ENCODE results near the gene KCTD20.

Gene KCTD20

DNA sequence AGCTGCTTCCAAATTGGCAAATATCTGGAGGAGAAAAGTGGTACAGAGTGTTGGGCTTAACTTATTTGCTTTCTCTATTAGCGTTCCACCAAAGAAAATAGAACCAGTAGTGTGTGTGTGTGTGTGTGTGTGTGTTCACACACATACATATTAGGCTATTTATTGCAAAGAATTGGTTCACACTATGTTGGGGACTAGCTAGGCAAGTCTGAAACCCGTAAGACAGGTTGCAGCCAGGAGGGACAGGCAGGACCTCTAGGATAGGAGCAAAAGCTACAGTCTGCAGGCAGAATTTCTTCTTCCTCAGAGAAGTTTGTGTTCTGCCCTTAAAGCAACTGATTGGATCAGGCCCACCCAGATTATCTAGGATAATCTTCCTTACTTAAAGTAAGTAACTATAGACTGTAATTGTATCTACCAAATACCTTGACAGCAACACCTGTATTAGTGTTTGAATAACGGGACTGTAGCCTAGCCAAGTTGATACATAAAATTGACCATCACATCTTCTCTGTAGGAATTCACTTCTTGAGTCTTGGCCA is 12.8 kb downstream of the KCTD20 start:
- Histone ChIP-seq H3K79me2 (ENCODE audit: insufficient read depth, low read length) (peaks cover 100% of the 10 kb centered on the region), H3K27ac (ENCODE audit: low read depth, low read length) (no peak overlapping the region), H3K9ac (ENCODE audit: low read length) (no peak overlapping the region), H3K36me3 (ENCODE audit: low read length) (no peaks in the 10 kb centered on the region; the same call in 1 of the 2 replicates), H2AFZ (ENCODE audit: low read depth, low read length, severe bottlenecking) (no peak overlapping the region), H3K4me2 (ENCODE audit: low read depth, low read length, poor library complexity, severe bottlenecking) (no peak overlapping the region), H3F3A (ENCODE audit: insufficient read depth) (no peaks in the 10 kb centered on the region), H3K27me3 (ENCODE audit: low read length) (no peaks in the 10 kb centered on the region), H3K9me2 (replicated peaks; ENCODE audit: insufficient read depth, low read length) (no peaks in the 10 kb centered on the region), H3K9me3 (ENCODE audit: insufficient read depth, low read length) (no peaks in the 10 kb centered on the region), H4K20me1 (ENCODE audit: low read depth, low read length) (peaks cover 19% of the 10 kb centered on the region), H3K4me3 (ENCODE audit: insufficient read depth, low read length, poor library complexity, severe bottlenecking) (no peak overlapping the region)
- TF ChIP-seq, protein P1, sequence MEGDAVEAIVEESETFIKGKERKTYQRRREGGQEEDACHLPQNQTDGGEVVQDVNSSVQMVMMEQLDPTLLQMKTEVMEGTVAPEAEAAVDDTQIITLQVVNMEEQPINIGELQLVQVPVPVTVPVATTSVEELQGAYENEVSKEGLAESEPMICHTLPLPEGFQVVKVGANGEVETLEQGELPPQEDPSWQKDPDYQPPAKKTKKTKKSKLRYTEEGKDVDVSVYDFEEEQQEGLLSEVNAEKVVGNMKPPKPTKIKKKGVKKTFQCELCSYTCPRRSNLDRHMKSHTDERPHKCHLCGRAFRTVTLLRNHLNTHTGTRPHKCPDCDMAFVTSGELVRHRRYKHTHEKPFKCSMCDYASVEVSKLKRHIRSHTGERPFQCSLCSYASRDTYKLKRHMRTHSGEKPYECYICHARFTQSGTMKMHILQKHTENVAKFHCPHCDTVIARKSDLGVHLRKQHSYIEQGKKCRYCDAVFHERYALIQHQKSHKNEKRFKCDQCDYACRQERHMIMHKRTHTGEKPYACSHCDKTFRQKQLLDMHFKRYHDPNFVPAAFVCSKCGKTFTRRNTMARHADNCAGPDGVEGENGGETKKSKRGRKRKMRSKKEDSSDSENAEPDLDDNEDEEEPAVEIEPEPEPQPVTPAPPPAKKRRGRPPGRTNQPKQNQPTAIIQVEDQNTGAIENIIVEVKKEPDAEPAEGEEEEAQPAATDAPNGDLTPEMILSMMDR (IDR thresholded peaks at IDR 0.05; ENCODE audit: insufficient read depth, low read length, poor library complexity, severe bottlenecking): no peak
- no peak for TF ChIP-seq EZH2phosphoT487 (conservative IDR thresholded peaks at IDR 0.05; ENCODE audit: low read length)

DNA sequence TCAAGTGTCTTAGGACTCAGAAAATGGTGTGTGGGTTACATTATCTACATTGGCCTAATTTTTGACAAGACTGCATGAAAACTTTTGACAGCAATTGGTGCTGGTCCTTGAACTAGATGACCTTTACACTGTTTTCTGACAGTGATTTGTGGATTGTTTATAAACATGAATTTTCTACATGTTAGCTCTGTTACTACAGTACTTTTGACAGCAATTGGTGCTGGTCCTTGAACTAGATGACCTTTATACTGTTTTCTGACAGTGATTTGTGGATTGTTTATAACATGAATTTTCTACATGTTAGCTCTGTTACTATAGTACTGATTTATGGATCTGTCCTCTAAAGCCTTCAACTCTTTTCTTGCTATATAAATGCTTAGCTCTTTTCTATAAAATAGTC is 16.7 kb downstream of the KCTD20 start:
- Histone ChIP-seq H3K36me3 (ENCODE audit: low read length) (0 out of 2 replicates have a peak, but pooled peaks cover 7% of the 10 kb centered on the region), H4K20me1 (ENCODE audit: low read depth, low read length) (peaks cover 24% of the 10 kb centered on the region), H2AFZ (ENCODE audit: low read depth, low read length, severe bottlenecking) (no peak overlapping the region), H3K27me3 (ENCODE audit: low read length) (no peaks in the 10 kb centered on the region), H3K79me2 (ENCODE audit: insufficient read depth, low read length) (peaks cover 100% of the 10 kb centered on the region), H3K9me2 (replicated peaks; ENCODE audit: insufficient read depth, low read length) (no peaks in the 10 kb centered on the region), H3K4me3 (ENCODE audit: insufficient read depth, low read length, poor library complexity, severe bottlenecking) (no peak overlapping the region), H3K9me3 (ENCODE audit: insufficient read depth, low read length) (no peaks in the 10 kb centered on the region), H3K27ac (ENCODE audit: low read depth, low read length) (no peak overlapping the region), H3F3A (ENCODE audit: insufficient read depth) (no peaks in the 10 kb centered on the region; the same call in 1 of the 2 replicates), H3K4me2 (ENCODE audit: low read depth, low read length, poor library complexity, severe bottlenecking) (no peak overlapping the region), H3K9ac (ENCODE audit: low read length) (no peak overlapping the region)
- TF ChIP-seq EZH2phosphoT487 (conservative IDR thresholded peaks at IDR 0.05; ENCODE audit: low read length): no peak
- TF ChIP-seq, protein P1 (IDR thresholded peaks at IDR 0.05; ENCODE audit: insufficient read depth, low read length, poor library complexity, severe bottlenecking): no peak

DNA sequence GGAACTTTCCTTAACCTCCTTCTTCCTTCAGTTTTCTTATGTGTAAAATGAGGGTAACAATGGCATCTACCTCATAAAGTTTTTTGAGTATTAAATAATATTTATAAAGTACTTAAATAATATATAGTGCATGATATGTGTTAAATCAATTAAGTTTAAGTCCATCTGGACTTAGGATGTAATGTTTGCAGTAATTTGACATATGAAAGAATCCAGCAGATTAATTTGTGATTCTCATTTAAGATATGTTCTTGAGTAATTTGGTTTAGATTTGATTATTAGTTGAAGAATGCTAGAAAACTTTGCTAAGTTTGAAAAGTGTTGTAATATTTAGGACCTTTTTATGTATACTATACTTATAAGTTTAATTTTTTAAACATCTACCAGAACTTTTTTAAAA is 18.1 kb downstream of the KCTD20 start:
- Histone ChIP-seq H3K4me2 (ENCODE audit: low read depth, low read length, poor library complexity, severe bottlenecking) (no peak overlapping the region), H3K36me3 (ENCODE audit: low read length) (0 out of 2 replicates have a peak, but pooled peaks cover 7% of the 10 kb centered on the region), H3K79me2 (ENCODE audit: insufficient read depth, low read length) (peaks cover 100% of the 10 kb centered on the region), H3F3A (ENCODE audit: insufficient read depth) (no peaks in the 10 kb centered on the region; the same call in 1 of the 2 replicates), H3K9ac (ENCODE audit: low read length) (no peak overlapping the region), H3K9me3 (ENCODE audit: insufficient read depth, low read length) (no peaks in the 10 kb centered on the region), H3K27me3 (ENCODE audit: low read length) (no peaks in the 10 kb centered on the region), H3K4me3 (ENCODE audit: insufficient read depth, low read length, poor library complexity, severe bottlenecking) (no peak overlapping the region), H2AFZ (ENCODE audit: low read depth, low read length, severe bottlenecking) (no peak overlapping the region), H3K9me2 (replicated peaks; ENCODE audit: insufficient read depth, low read length) (no peaks in the 10 kb centered on the region), H4K20me1 (ENCODE audit: low read depth, low read length) (peaks cover 24% of the 10 kb centered on the region), H3K27ac (ENCODE audit: low read depth, low read length) (no peak overlapping the region)
- TF ChIP-seq EZH2phosphoT487 (conservative IDR thresholded peaks at IDR 0.05; ENCODE audit: low read length): no peak
- TF ChIP-seq, protein P1 (IDR thresholded peaks at IDR 0.05; ENCODE audit: insufficient read depth, low read length, poor library complexity, severe bottlenecking): no peak

Measured in SU-DHL-6 (cell line).